22Rv1 (cell line): ENCODE measurements around the gene DGCR2.

Experiments used
- ZFX ChIP-seq: fragments of 450-650 bp; IDR thresholded peaks from 2 replicates; pipeline ENCODE4 v1.6.1; 2017; ENCODE audit warnings: antibody characterized with exemption, borderline replicate concordance
- TF ChIP-seq, protein P1 (sequence below): fragments of 450-650 bp; IDR thresholded peaks from 2 replicates; pipeline ENCODE4 v1.5.1; 2017; ENCODE audit warnings: mild to moderate bottlenecking

DNA sequence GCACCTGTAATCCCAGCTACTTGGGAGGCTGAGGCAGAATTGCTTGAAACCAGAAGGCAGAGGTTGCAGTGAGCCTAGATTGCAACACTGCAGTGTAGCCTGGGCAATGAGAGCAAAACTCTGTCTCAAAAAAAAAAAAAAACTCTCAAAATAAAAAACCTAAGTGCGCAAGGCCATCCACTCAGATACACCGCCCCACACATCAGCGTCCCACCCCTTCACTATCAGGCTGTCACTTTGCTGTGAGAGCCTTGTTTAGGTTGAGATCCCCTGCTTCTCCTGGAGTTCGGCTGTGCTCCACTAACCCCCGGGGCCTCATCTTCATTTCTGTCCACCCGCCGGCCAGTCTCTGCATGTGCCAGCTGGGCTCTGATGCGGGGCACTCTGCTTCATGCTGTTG lies 44.2 kb upstream of the DGCR2 start:
- TF ChIP-seq, protein P1, sequence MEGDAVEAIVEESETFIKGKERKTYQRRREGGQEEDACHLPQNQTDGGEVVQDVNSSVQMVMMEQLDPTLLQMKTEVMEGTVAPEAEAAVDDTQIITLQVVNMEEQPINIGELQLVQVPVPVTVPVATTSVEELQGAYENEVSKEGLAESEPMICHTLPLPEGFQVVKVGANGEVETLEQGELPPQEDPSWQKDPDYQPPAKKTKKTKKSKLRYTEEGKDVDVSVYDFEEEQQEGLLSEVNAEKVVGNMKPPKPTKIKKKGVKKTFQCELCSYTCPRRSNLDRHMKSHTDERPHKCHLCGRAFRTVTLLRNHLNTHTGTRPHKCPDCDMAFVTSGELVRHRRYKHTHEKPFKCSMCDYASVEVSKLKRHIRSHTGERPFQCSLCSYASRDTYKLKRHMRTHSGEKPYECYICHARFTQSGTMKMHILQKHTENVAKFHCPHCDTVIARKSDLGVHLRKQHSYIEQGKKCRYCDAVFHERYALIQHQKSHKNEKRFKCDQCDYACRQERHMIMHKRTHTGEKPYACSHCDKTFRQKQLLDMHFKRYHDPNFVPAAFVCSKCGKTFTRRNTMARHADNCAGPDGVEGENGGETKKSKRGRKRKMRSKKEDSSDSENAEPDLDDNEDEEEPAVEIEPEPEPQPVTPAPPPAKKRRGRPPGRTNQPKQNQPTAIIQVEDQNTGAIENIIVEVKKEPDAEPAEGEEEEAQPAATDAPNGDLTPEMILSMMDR: no peak
- no peak for TF ChIP-seq ZFX
